Endothelial cell of umbilical vein (primary cell): Measurements from ENCODE around the gene LARP1. TPM values are rescaled to one million over a fixed set of nuclear protein-coding genes. Genes with fewer than 3 reads are reported as not detected.

Source experiments
- BruUV-seq: library from RNA; stranded (reverse); fragments of 400-500 nt; replicated peaks from 2 replicates; lab custom pipeline; 2021; lab: Mats Ljungman, UMichigan
- CTCF ChIA-PET: fragments of 300-600, 350-600 bp; sonication (Branson Sonifier 250); formaldehyde crosslinking; loops from one replicate; lab custom pipeline; 2021; ENCODE audit warnings: antibody characterized with exemption, inconsistent platforms; lab: Charles Lee
- POLR2A ChIA-PET: fragments of 300-600, 350-600 bp; sonication (Branson Sonifier 250); formaldehyde crosslinking; loops from one replicate; lab custom pipeline; 2021; ENCODE audit warnings: antibody characterized with exemption, inconsistent platforms; lab: Charles Lee
- DNase-seq: peaks from one replicate; pipeline ENCODE4 v3.0.0-alpha.2; 2011; ENCODE audit warnings: low read depth, low spot score
- FAIRE-seq: peaks from 2 replicates; lab custom pipeline; 2011; peaks lifted over from hg19 to GRCh38; lab: Jason Lieb, UNC
- H2AFZ ChIP-seq: 2 replicates; pipeline ENCODE4 v1.6.0; 2012; ENCODE audit warnings: low read depth, low read length, control low read depth, inconsistent platforms
- H3K27ac ChIP-seq: 2 replicates; pipeline ENCODE4 v1.5.1; 2011; ENCODE audit warnings: low read depth, mild to moderate bottlenecking, control low read depth, low read length, moderate library complexity; ENCODE audit not compliant: insufficient read depth
- H3K27me3 ChIP-seq, 2 experiments: 2 replicates each; pipeline versions ENCODE4 v1.6.0 to v1.6.1; 2011; ENCODE audit warnings: low read length in 2 of 2, mixed read lengths in 1 of 2; ENCODE audit not compliant: control insufficient read depth in 2 of 2, insufficient read depth in 2 of 2
- H3K36me3 ChIP-seq, 2 experiments: 2 replicates in 1 of 2; 3 replicates in 1 of 2; pipeline ENCODE4 v1.5.1; 2011; ENCODE audit warnings: low read length in 2 of 2, mild to moderate bottlenecking in 1 of 2, moderate library complexity in 1 of 2; ENCODE audit not compliant: control insufficient read depth in 2 of 2, insufficient read depth in 2 of 2; ENCODE audit errors: extremely low read depth in 1 of 2
- H3K4me1 ChIP-seq: 3 replicates; pipeline ENCODE4 v1.5.1; 2011; ENCODE audit warnings: mild to moderate bottlenecking, low read length; ENCODE audit not compliant: control insufficient read depth, insufficient read depth; ENCODE audit errors: extremely low read depth
- H3K4me2 ChIP-seq: 2 replicates; pipeline ENCODE4 v1.6.1; 2011; ENCODE audit warnings: low read length, control low read depth, mixed read lengths; ENCODE audit not compliant: insufficient read depth
- H3K4me3 ChIP-seq, 3 experiments: fragments of 200-600 bp in 1 of 3; sonication (generic), shearing (Covaris generic) in 1 of 3; replicated peaks in 1 of 3; 2 replicates each; pipeline ENCODE4 v1.5.1; 2011 to 2016; ENCODE audit warnings: control low read depth in 3 of 3, low read length in 3 of 3, mild to moderate bottlenecking in 2 of 3, inconsistent platforms in 1 of 3, low read depth in 1 of 3, moderate library complexity in 1 of 3; ENCODE audit not compliant: insufficient read depth in 1 of 3
- H3K79me2 ChIP-seq: 2 replicates; pipeline ENCODE4 v1.6.0; 2012; ENCODE audit warnings: low read length, inconsistent platforms; ENCODE audit not compliant: control insufficient read depth, insufficient read depth
- H3K9ac ChIP-seq: replicated peaks from 2 replicates; pipeline ENCODE3; 2011; ENCODE audit warnings: low read length, control low read depth; ENCODE audit not compliant: insufficient read depth; ENCODE audit errors: extremely low read depth
- H3K9me1 ChIP-seq: replicated peaks from 3 replicates; pipeline ENCODE4 v1.6.0; 2011; ENCODE audit warnings: mild to moderate bottlenecking, low read length; ENCODE audit not compliant: control insufficient read depth, insufficient read depth; ENCODE audit errors: extremely low read depth
- H3K9me3 ChIP-seq: replicated peaks from 2 replicates; pipeline ENCODE4 v1.5.1; 2012; ENCODE audit warnings: low read length, inconsistent platforms; ENCODE audit not compliant: control insufficient read depth, insufficient read depth
- H4K20me1 ChIP-seq: replicated peaks from 2 replicates; pipeline ENCODE3; 2011; ENCODE audit warnings: mild to moderate bottlenecking, low read length; ENCODE audit not compliant: control insufficient read depth, insufficient read depth; ENCODE audit errors: extremely low read depth
- CTCF ChIP-seq, 2 donors: IDR thresholded peaks; 1 replicate in 1 of 2; 2 replicates in 1 of 2; pipeline ENCODE4 v1.5.1; 2011; ENCODE audit warnings: low read length in 2 of 2, mild to moderate bottlenecking in 2 of 2, moderate library complexity in 2 of 2, control low read depth in 1 of 2, inconsistent platforms in 1 of 2, low read depth in 1 of 2; ENCODE audit not compliant: insufficient read depth in 1 of 2; ENCODE audit errors: extremely low read depth in 1 of 2
- EZH2 ChIP-seq: IDR thresholded peaks from 2 replicates; pipeline ENCODE4 v1.6.1; 2012; ENCODE audit warnings: borderline replicate concordance, low read depth, mild to moderate bottlenecking, moderate library complexity, low read length, inconsistent platforms; ENCODE audit not compliant: severe bottlenecking
- FOS ChIP-seq: IDR thresholded peaks from 2 replicates; pipeline ENCODE4 v1.6.1; 2011; ENCODE audit warnings: mild to moderate bottlenecking, low read length, moderate library complexity, borderline replicate concordance; ENCODE audit not compliant: insufficient read depth
- GATA2 ChIP-seq: IDR thresholded peaks from 2 replicates; pipeline ENCODE4 v1.7.0; 2011; ENCODE audit warnings: low read depth, mild to moderate bottlenecking, moderate library complexity, mixed read lengths, low read length; ENCODE audit not compliant: insufficient read length, insufficient read depth
- JUN ChIP-seq: IDR thresholded peaks from 2 replicates; pipeline ENCODE4 v1.6.1; 2011; ENCODE audit warnings: borderline replicate concordance, low read depth; ENCODE audit not compliant: insufficient read length, insufficient read depth
- MYC ChIP-seq: IDR thresholded peaks from one replicate; pipeline ENCODE4 v1.6.1; 2011; ENCODE audit warnings: mild to moderate bottlenecking, low read depth, low read length
- POLR2A ChIP-seq: IDR thresholded peaks from 2 replicates; pipeline ENCODE4 v1.6.1; 2012; ENCODE audit warnings: low read depth, mild to moderate bottlenecking, control low read depth, low read length
- POLR2AphosphoS5 ChIP-seq: IDR thresholded peaks from 2 replicates; pipeline ENCODE4 v1.6.1; 2012; ENCODE audit warnings: low read depth, mild to moderate bottlenecking, control low read depth, low read length, moderate library complexity; ENCODE audit not compliant: insufficient read depth
- dilution Hi-C: fragments of 300-500 bp; cut with MboI; formaldehyde crosslinking; loops from one replicate; pipeline ENCODE4 v1.15.0; 2019; ENCODE audit warnings: low sequenced_read_pairs; ENCODE audit not compliant: extremely low pct_ligation_motif_present
- intact Hi-C: fragments of 100-400 bp; cut with micrococcal nuclease; formaldehyde crosslinking; loops from one replicate; pipeline ENCODE4 v1.10.0; 2022
- polyA plus RNA-seq, 4 experiments: library from polyadenylated mRNA; depleted of rRNA in 3 of 4; stranded (reverse) in 3 of 4; unstranded in 1 of 4; fragments of >200 nt; gene quantifications; 2 replicates each; pipeline versions ENCODE4 v1.2.1 to v1.2.3, GENCODE V29; 2011 to 2012; ENCODE audit warnings: missing spikeins in 1 of 4
- total RNA-seq: library from RNA; stranded (reverse); gene quantifications from 2 replicates; pipeline ENCODE4 v1.2.3, GENCODE V29; 2021
- TF ChIP-seq, protein P1 (sequence below): IDR thresholded peaks from 2 replicates; pipeline ENCODE4 v1.6.1; 2011; ENCODE audit not compliant: insufficient read depth, insufficient read length

LARP1 gene
- total and polyA plus RNA-seq, 2 donors (not counting 3 experiments of a cell fraction or from before 2014, with no cell fraction given) = 70.4 to 252 TPM

GRCh38 chr5:154753792-154754191, 1.4 kb upstream of the LARP1 start:
- Histone ChIP-seq H3K4me1 (peaks cover 20% of the 10 kb centered on the region), H3K36me3 (no peaks in the 10 kb centered on the region), H4K20me1 (peaks cover 6% of the 10 kb centered on the region), H3K4me3 (peak overlapping the region in 1 of 3 experiments; percentile 7), H3K9me1 (no peaks in the 10 kb centered on the region), H2AFZ (peak overlapping the region; percentile 36), H3K9me3 (no peaks in the 10 kb centered on the region), H3K79me2 (peaks cover 34% of the 10 kb centered on the region), H3K27me3 (no peaks in the 10 kb centered on the region), H3K27ac (no peak overlapping the region), H3K4me2 (peak overlapping the region; percentile 72), H3K9ac (peak overlapping the region; percentile 63)
- intact Hi-C loops (loop anchor here (10.0 kb wide), 1 partner anchor 709 kb away; no protein-coding TSS in a partner anchor), dilution Hi-C loops (no loop called here)
- DNase-seq (peak; percentile 53), FAIRE-seq (peak; percentile 82)
- no peak for TF ChIP-seq POLR2A
- TF ChIP-seq, protein P1, sequence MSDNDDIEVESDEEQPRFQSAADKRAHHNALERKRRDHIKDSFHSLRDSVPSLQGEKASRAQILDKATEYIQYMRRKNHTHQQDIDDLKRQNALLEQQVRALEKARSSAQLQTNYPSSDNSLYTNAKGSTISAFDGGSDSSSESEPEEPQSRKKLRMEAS = peak; percentile 42
- BruUV-seq = no TSS peak
- ChIA-PET CTCF (interaction anchor here (0.7 to 1.2 kb wide), 3 partner anchors 17 to 103 kb away, joined by 3 to 4 read pairs (median 3); no protein-coding TSS in a partner anchor), POLR2A (no interaction called here)

DNA sequence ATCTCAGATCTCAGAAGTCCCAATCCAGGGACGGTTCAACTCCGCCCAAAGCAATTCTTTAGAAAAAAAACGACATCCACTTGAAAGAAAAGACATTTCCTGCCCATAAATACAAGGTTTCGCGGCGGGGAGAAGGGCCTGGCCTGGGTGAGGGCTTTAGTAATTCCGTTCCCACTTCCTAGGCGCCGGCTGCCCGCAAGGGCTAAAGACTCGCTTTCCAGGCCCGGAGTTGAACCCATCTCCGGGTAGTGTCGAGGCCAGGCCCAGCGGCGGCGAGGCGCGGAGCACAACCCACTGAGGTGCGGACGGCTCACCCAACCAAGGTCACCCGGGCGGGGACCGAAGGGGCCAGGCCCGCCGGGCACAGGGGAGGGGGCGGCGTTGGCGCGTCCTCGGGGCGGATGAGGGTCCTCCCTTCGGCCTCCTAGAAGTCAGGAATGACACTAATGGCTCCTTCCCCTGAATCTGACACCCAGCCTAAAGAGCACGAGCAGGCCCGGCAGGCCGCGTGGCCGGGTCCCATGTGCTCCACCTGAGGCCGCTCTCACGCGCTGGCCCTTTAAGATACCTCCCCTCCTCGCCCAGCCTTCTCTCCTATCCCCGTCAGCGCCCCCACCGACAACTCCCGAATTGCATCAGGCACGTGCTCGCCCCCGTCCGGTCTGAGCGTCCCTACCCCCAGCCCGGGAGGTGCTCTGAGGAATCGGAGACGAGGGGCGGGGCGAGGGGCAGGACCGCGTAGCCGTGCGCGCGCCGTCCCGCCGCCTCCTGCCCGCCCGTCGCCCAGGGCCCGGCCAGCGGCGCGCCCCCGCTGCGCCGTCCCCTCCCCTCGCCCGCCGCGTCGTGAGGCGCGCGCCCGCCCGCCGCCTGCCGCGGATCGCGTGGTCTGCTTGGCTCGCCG, 467 bp upstream of the LARP1 start:
- POLR2A ChIA-PET = no interaction called here
- Histone ChIP-seq H4K20me1 (peaks cover 9% of the 10 kb centered on the region), H3K4me1 (peaks cover 27% of the 10 kb centered on the region), H3K79me2 (peaks cover 43% of the 10 kb centered on the region), H3K4me3 (peak overlapping the region; percentile 0 to 86 (median 7)), H3K27me3 (no peaks in the 10 kb centered on the region), H3K4me2 (peak overlapping the region; percentile 72), H3K9ac (peak overlapping the region; percentile 63), H3K9me1 (no peaks in the 10 kb centered on the region), H3K36me3 (no peaks in the 10 kb centered on the region), H3K27ac (peak overlapping the region; percentile 62), H3K9me3 (no peaks in the 10 kb centered on the region), H2AFZ (peak overlapping the region; percentile 27)
- peak; percentile 99 for DNase-seq
- peak; percentile 96 for FAIRE-seq
- TF ChIP-seq FOS (no peak), POLR2A (peak; percentile 80), POLR2AphosphoS5 (peak; percentile 84), GATA2 (no peak), JUN (no peak), MYC (peak; percentile 99), CTCF (IDR thresholded peaks at IDR 0.05; ENCODE audit: extremely low read depth in 1 of 2, insufficient read depth in 1 of 2, low read depth in 1 of 2, low read length in 2 of 2) (peak; percentile 31 to 68), EZH2 (no peak)
- TF ChIP-seq, protein P1 = peak; percentile 97
- intact Hi-C loops (loop anchor here (1.0 to 10.0 kb wide), 8 partner anchors 38 to 710 kb away; partner anchors contain the start of genes CNOT8 and MRPL22), dilution Hi-C loops (no loop called here)
- BruUV-seq = TSS peak; percentile 79
- CTCF ChIA-PET = no interaction called here
